HepG2 (cell line): ENCODE measurements around the gene CAPN11. TPM values are rescaled to one million over a fixed set of nuclear protein-coding genes. Genes with fewer than 3 reads are reported as not detected.

Source experiments
- ATF7 ChIP-seq, 2 experiments: fragments of 450-650 bp in 1 of 2; sonication (generic) in 1 of 2; formaldehyde crosslinking in 1 of 2; IDR thresholded peaks; 2 replicates each; pipeline versions ENCODE4 v1.4.0 to v1.6.1; 2016 to 2020; ENCODE audit warnings: antibody characterized with exemption in 1 of 2, mild to moderate bottlenecking in 1 of 2, missing genetic modification reagents in 1 of 2
- CEBPG ChIP-seq: IDR thresholded peaks from 2 replicates; pipeline ENCODE4 v1.6.1; 2016
- CENPT ChIP-seq: sonication (generic); formaldehyde crosslinking; IDR thresholded peaks from 2 replicates; pipeline ENCODE4 v1.8.0; 2022; ENCODE audit warnings: low read depth, mild to moderate bottlenecking, moderate library complexity, missing genetic modification reagents
- HNRNPUL1 ChIP-seq: fragments of 200-400 bp; formaldehyde crosslinking; IDR thresholded peaks from 2 replicates; pipeline ENCODE4 v1.6.1; 2017; ENCODE audit warnings: low read depth, mild to moderate bottlenecking, low read length, moderate library complexity
- MATR3 ChIP-seq: sonication (generic); formaldehyde crosslinking; IDR thresholded peaks from 2 replicates; pipeline ENCODE4 v1.4.0; 2020; ENCODE audit warnings: missing genetic modification reagents
- NBN ChIP-seq: fragments of 450-650 bp; conservative IDR thresholded peaks from 2 replicates; pipeline ENCODE4 v1.6.1; 2017
- RFXANK ChIP-seq: IDR thresholded peaks from 2 replicates; pipeline ENCODE4 v1.6.1; 2016
- SNAI1 ChIP-seq: sonication (generic); formaldehyde crosslinking; IDR thresholded peaks from 2 replicates; pipeline ENCODE4 v1.5.0; 2020; ENCODE audit warnings: mild to moderate bottlenecking, missing genetic modification reagents, borderline replicate concordance
- TCF7L2 ChIP-seq: IDR thresholded peaks from 2 replicates; pipeline ENCODE4 v1.6.1; 2011; ENCODE audit warnings: mild to moderate bottlenecking, low read depth, low read length, moderate library complexity
- TFDP2 ChIP-seq: sonication (generic); formaldehyde crosslinking; IDR thresholded peaks from 2 replicates; pipeline ENCODE4 v1.4.0; 2020; ENCODE audit warnings: missing genetic modification reagents
- XRCC5 ChIP-seq: fragments of 200-400 bp; formaldehyde crosslinking; optimal IDR thresholded peaks from 2 replicates; pipeline ENCODE3; 2017; ENCODE audit warnings: mild to moderate bottlenecking, low read length
- ZNF282 ChIP-seq: fragments of 450-650 bp; IDR thresholded peaks from 2 replicates; pipeline ENCODE4 v1.6.1; 2018; ENCODE audit not compliant: partially characterized antibody
- ZNF33B ChIP-seq: sonication (generic); formaldehyde crosslinking; IDR thresholded peaks from 2 replicates; pipeline ENCODE4 v1.5.1; 2020; ENCODE audit warnings: mild to moderate bottlenecking, missing genetic modification reagents
- ZNF430 ChIP-seq: sonication (generic); formaldehyde crosslinking; IDR thresholded peaks from 2 replicates; pipeline ENCODE4 v1.9.0; 2021; ENCODE audit warnings: mild to moderate bottlenecking, missing genetic modification reagents
- ZNF589 ChIP-seq: sonication (generic); formaldehyde crosslinking; conservative IDR thresholded peaks from 2 replicates; pipeline ENCODE4 v1.8.0; 2022; ENCODE audit warnings: mild to moderate bottlenecking, moderate library complexity, missing genetic modification reagents
- ZNF652 ChIP-seq: IDR thresholded peaks from 2 replicates; pipeline ENCODE4 v1.6.1; 2016; ENCODE audit warnings: low read depth, borderline replicate concordance
- ZNF747 ChIP-seq: sonication (generic); formaldehyde crosslinking; IDR thresholded peaks from 2 replicates; pipeline ENCODE4 v1.8.1; 2023; ENCODE audit warnings: missing genetic modification reagents, mild to moderate bottlenecking, borderline replicate concordance
- polyA plus RNA-seq, 8 experiments: library from polyadenylated mRNA; depleted of rRNA in 3 of 8; stranded (reverse) in 7 of 8; unstranded in 1 of 8; fragments of >200 nt; fragmentation: Illumina TruSeq in 4 of 8; extraction: Trizol in 4 of 8; gene quantifications; 2 replicates each; pipeline versions ENCODE4 v1.2.1 to v1.2.3, GENCODE V29; 2011 to 2016; ENCODE audit warnings: low read depth in 4 of 8, missing spikeins in 1 of 8, mixed read lengths in 1 of 8; ENCODE audit not compliant: insufficient read depth in 1 of 8
- total RNA-seq, 5 experiments: library from RNA; depleted of rRNA; stranded (reverse); fragments of >200 nt; fragmentation: Illumina TruSeq; extraction: Trizol; gene quantifications; 2 replicates each; pipeline ENCODE4 v1.2.3, GENCODE V29; 2016; ENCODE audit warnings: low read depth in 1 of 5
- TF ChIP-seq, protein P1 (sequence below): IDR thresholded peaks from 2 replicates; pipeline ENCODE4 v1.4.0; 2020; ENCODE audit warnings: mild to moderate bottlenecking, missing genetic modification reagents
- TF ChIP-seq, protein P2 (sequence below): fragments of 450-650 bp; IDR thresholded peaks from 2 replicates; pipeline ENCODE4 v1.6.1; 2016
- TF ChIP-seq, protein P3 (sequence below): sonication (generic); formaldehyde crosslinking; conservative IDR thresholded peaks from 2 replicates; pipeline ENCODE4 v1.8.1; 2023; ENCODE audit warnings: missing genetic modification reagents

The CAPN11 gene
- total and polyA plus RNA-seq, 2 of the 13 experiments (the other 11 are each of a cell fraction or from before 2014, with no cell fraction given): 0.07 to 0.11 TPM

- TF ChIP-seq, protein P1, sequence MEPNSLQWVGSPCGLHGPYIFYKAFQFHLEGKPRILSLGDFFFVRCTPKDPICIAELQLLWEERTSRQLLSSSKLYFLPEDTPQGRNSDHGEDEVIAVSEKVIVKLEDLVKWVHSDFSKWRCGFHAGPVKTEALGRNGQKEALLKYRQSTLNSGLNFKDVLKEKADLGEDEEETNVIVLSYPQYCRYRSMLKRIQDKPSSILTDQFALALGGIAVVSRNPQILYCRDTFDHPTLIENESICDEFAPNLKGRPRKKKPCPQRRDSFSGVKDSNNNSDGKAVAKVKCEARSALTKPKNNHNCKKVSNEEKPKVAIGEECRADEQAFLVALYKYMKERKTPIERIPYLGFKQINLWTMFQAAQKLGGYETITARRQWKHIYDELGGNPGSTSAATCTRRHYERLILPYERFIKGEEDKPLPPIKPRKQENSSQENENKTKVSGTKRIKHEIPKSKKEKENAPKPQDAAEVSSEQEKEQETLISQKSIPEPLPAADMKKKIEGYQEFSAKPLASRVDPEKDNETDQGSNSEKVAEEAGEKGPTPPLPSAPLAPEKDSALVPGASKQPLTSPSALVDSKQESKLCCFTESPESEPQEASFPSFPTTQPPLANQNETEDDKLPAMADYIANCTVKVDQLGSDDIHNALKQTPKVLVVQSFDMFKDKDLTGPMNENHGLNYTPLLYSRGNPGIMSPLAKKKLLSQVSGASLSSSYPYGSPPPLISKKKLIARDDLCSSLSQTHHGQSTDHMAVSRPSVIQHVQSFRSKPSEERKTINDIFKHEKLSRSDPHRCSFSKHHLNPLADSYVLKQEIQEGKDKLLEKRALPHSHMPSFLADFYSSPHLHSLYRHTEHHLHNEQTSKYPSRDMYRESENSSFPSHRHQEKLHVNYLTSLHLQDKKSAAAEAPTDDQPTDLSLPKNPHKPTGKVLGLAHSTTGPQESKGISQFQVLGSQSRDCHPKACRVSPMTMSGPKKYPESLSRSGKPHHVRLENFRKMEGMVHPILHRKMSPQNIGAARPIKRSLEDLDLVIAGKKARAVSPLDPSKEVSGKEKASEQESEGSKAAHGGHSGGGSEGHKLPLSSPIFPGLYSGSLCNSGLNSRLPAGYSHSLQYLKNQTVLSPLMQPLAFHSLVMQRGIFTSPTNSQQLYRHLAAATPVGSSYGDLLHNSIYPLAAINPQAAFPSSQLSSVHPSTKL (CRISPR knock-in tag): no peak
- TF ChIP-seq ZNF589 (CRISPR knock-in tag) (no peak), CENPT (CRISPR knock-in tag) (no peak), ZNF282 (no peak), ZNF747 (CRISPR knock-in tag) (peak; percentile 87; the same call in 1 of the 2 replicates), NBN (no peak), XRCC5 (peak; percentile 15), RFXANK (CRISPR knock-in tag) (no peak), SNAI1 (CRISPR knock-in tag) (no peak), TFDP2 (CRISPR knock-in tag) (no peak), TCF7L2 (no peak), ZNF430 (CRISPR knock-in tag) (peak; percentile 94), ZNF33B (CRISPR knock-in tag) (peak; percentile 32; the same call in 1 of the 2 replicates), CEBPG (CRISPR knock-in tag) (no peak), ATF7 (IDR thresholded peaks at IDR 0.05) (no peak), ATF7 (CRISPR knock-in tag; IDR thresholded peaks at IDR 0.05) (0 out of 2 replicates have a peak, but pooled peaks have one; percentile 13), HNRNPUL1 (no peak), MATR3 (no peak), ZNF652 (no peak)
- TF ChIP-seq, protein P2, sequence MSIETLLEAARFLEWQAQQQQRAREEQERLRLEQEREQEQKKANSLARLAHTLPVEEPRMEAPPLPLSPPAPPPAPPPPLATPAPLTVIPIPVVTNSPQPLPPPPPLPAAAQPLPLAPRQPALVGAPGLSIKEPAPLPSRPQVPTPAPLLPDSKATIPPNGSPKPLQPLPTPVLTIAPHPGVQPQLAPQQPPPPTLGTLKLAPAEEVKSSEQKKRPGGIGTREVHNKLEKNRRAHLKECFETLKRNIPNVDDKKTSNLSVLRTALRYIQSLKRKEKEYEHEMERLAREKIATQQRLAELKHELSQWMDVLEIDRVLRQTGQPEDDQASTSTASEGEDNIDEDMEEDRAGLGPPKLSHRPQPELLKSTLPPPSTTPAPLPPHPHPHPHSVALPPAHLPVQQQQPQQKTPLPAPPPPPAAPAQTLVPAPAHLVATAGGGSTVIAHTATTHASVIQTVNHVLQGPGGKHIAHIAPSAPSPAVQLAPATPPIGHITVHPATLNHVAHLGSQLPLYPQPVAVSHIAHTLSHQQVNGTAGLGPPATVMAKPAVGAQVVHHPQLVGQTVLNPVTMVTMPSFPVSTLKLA: no peak
- TF ChIP-seq, protein P3, sequence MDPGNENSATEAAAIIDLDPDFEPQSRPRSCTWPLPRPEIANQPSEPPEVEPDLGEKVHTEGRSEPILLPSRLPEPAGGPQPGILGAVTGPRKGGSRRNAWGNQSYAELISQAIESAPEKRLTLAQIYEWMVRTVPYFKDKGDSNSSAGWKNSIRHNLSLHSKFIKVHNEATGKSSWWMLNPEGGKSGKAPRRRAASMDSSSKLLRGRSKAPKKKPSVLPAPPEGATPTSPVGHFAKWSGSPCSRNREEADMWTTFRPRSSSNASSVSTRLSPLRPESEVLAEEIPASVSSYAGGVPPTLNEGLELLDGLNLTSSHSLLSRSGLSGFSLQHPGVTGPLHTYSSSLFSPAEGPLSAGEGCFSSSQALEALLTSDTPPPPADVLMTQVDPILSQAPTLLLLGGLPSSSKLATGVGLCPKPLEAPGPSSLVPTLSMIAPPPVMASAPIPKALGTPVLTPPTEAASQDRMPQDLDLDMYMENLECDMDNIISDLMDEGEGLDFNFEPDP (CRISPR knock-in tag): no peak
These were observed 30.4 kb upstream of the CAPN11 start (continued) for GRCh38 chr6:44128020-44128917.
